ENCODE measurements around the gene PFKP.

- TF ChIP-seq CTCF (IDR thresholded peaks at IDR 0.05; ENCODE audit: low read depth, low read length) (no peak), EZH2phosphoT487 (IDR thresholded peaks at IDR 0.05; ENCODE audit: low read depth) (no peak)
These were observed 111.8 kb downstream of the PFKP start for GRCh38 chr10:3179174-3179573.

Measured in OCI-LY3 (cell line).